Measurements from ENCODE around the gene PPM1E. TPM values are rescaled to one million over a fixed set of nuclear protein-coding genes. Genes with fewer than 3 reads are reported as not detected.
A peak's percentile ranks its signal among the peaks of the same experiment; 100 is the strongest.

PPM1E gene
- total RNA-seq, result 0.26 and 0.38 TPM in 2 replicates

DNA sequence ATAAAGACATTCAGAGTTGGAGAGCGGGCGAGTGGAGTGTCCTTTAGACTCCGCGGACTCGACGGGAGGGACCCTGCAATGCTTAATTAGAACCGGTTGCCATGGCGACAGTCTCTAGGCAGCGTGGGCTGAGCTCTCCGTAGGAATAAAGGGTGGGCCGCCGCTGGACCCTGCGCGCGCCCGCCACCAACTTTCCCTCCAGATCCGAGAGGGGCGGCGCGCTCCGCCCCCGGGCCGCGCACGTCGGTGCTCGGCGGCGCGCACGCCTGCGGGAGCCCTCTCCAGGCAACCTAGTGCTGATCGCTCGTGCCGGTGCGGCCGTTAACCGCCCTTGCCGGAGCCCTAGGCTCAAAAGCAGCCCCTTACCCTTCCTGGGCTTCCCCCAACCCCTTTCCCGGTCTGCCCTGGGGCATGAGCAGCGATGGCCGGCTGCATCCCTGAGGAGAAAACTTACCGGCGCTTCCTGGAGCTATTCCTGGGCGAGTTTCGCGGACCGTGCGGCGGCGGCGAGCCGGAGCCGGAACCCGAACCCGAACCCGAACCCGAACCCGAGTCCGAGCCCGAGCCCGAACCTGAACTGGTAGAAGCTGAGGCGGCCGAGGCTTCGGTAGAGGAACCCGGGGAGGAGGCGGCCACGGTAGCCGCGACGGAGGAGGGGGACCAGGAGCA is at the start of gene PPM1E:
PPM1E (plus strand) TSS at position 278 of the 669 bp plus-strand sequence.
- FAIRE-seq, result no peak
- Histone ChIP-seq H3K4me3 (ENCODE audit: low read depth, low read length) (peak within 1 kb of the TSS; percentile 51), H3K27me3 (ENCODE audit: control insufficient read depth, insufficient read depth, low read length) (peaks cover 11% of the 10 kb centered on the region), H3K36me3 (ENCODE audit: control insufficient read depth, insufficient read depth, low read length) (no peaks in the 10 kb centered on the region)
- no peak for DNase-seq (ENCODE audit: low read depth)
- TF ChIP-seq, protein P1, sequence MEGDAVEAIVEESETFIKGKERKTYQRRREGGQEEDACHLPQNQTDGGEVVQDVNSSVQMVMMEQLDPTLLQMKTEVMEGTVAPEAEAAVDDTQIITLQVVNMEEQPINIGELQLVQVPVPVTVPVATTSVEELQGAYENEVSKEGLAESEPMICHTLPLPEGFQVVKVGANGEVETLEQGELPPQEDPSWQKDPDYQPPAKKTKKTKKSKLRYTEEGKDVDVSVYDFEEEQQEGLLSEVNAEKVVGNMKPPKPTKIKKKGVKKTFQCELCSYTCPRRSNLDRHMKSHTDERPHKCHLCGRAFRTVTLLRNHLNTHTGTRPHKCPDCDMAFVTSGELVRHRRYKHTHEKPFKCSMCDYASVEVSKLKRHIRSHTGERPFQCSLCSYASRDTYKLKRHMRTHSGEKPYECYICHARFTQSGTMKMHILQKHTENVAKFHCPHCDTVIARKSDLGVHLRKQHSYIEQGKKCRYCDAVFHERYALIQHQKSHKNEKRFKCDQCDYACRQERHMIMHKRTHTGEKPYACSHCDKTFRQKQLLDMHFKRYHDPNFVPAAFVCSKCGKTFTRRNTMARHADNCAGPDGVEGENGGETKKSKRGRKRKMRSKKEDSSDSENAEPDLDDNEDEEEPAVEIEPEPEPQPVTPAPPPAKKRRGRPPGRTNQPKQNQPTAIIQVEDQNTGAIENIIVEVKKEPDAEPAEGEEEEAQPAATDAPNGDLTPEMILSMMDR (IDR thresholded peaks at IDR 0.05; ENCODE audit: insufficient read depth, low read length, severe bottlenecking), result no peak

DNA sequence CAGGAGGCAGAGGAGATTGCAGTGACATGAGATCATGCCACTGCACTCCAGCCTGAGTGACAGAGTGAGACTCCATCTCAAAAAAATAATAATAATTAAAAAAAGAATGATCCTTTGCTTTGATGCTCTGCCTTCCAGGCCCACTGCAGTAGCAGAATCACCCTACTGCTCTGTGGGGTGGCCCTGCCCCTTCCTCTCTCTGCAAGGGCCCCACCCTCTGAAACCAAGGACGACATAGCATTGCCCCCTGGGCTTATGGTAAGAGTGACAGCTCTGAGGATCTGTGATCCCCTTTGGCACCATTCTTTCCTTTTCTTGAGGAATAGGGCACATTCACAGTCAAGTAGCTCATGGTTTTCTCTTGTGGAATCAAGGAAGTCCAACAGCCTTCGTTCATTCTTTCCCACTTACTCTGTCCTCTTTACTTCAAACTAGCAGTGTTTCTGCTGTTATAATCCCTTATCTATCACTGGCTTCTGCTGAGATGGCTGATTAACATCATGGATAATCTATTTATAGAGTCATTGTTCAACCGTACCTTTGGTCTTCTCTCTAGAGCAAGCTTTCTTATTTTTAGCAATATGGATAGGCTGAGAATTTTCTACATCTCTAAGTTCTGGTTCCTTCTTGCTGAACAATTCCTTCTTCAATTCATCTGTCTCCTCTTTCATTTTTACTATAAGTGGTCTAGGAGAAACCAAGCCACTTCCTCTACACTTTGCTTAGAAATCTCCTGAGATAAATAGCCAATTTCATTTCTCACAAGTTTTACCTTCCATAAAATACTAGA is 49.1 kb upstream of the PPM1E start:
- Histone ChIP-seq H3K36me3 (ENCODE audit: control insufficient read depth, insufficient read depth, low read length) (peaks cover 4% of the 10 kb centered on the region), H3K4me3 (ENCODE audit: low read depth, low read length) (no peak overlapping the region), H3K27me3 (ENCODE audit: control insufficient read depth, insufficient read depth, low read length) (no peaks in the 10 kb centered on the region)
- DNase-seq (ENCODE audit: low read depth), result no peak
- no peak for FAIRE-seq
- TF ChIP-seq, protein P1 (IDR thresholded peaks at IDR 0.05; ENCODE audit: insufficient read depth, low read length, severe bottlenecking), result no peak

DNA sequence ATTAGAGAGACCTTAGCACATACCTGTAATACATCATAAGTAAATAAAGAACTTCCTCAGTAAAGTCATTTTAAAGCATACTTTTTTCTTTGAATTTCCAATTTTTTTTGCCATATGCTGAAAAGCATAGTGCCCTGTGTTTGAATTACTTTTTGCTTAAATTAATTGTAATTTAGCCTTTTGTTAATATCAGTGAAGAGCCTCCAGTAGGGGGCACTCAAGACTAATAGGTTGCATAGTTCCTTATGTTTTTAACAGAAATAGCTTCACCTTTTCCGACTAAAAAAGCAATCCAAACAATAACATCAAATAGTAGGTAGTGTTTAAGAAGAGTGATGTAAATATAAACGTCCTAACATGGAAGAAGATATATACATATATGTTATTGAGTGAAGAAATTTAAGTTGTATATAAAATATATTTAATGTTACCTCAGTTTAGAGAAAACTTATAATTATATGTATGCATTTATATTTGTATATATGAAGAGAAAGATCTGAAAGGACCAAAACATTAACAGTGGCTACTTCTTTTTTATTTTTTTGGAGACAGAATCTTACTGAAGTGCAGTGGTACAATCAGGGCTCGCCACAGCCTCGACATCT is 44.6 kb upstream of the PPM1E start:
- FAIRE-seq, result no peak
- TF ChIP-seq, protein P1 (IDR thresholded peaks at IDR 0.05; ENCODE audit: insufficient read depth, low read length, severe bottlenecking), result peak; percentile 44
- H3K27me3 ChIP-seq (ENCODE audit: control insufficient read depth, insufficient read depth, low read length), result no peaks in the 10 kb centered on the region
- H3K4me3 ChIP-seq (ENCODE audit: low read depth, low read length), result no peak overlapping the region
- DNase-seq (ENCODE audit: low read depth), result peak; percentile 47
- H3K36me3 ChIP-seq (ENCODE audit: control insufficient read depth, insufficient read depth, low read length), result peaks cover 4% of the 10 kb centered on the region

DNA sequence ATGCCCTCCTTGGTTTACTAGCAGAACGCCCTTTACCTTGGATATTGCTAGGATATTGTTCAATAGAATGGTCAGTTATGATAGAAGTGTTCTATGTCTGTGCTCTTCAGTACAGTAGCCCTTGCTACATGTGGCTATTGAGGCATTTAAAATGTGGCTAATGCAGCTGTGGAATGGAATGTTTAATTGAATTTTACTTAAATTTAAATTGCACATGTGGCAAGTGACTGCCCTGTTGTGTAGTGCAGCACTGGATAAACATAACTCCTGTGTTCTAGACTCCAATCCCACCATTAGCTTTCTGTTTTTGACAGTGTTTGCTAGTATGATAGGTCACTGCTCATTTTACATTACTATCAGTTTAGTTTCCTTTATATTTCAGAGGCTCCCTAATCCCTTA is 33.4 kb upstream of the PPM1E start:
- no peaks in the 10 kb centered on the region for H3K36me3 ChIP-seq (ENCODE audit: control insufficient read depth, insufficient read depth, low read length)
- no peak for DNase-seq (ENCODE audit: low read depth)
- TF ChIP-seq, protein P1 (IDR thresholded peaks at IDR 0.05; ENCODE audit: insufficient read depth, low read length, severe bottlenecking), result no peak
- no peak overlapping the region for H3K4me3 ChIP-seq (ENCODE audit: low read depth, low read length)
- H3K27me3 ChIP-seq (ENCODE audit: control insufficient read depth, insufficient read depth, low read length), result no peaks in the 10 kb centered on the region
- no peak for FAIRE-seq

DNA sequence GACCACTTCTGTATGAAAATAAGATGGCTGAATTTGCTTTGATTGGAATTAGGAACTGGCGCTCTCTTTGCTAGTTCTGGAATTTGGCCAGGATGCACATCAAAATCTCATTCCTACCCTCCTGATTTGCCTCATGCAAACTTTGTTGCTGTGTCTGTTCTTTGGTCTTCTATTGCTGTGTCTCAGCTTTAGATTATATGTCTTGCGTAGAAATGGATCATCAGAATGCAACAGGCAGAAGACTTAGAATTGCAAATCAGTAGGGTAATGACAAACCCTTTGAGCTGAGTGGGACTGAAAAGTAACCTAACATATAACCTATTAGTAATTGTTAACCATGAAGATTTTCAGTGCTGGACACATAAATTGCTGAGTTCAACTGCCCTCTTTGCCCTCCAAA is 33.0 kb upstream of the PPM1E start:
- FAIRE-seq, result no peak
- TF ChIP-seq, protein P1 (IDR thresholded peaks at IDR 0.05; ENCODE audit: insufficient read depth, low read length, severe bottlenecking), result no peak
- Histone ChIP-seq H3K4me3 (ENCODE audit: low read depth, low read length) (no peak overlapping the region), H3K27me3 (ENCODE audit: control insufficient read depth, insufficient read depth, low read length) (no peaks in the 10 kb centered on the region), H3K36me3 (ENCODE audit: control insufficient read depth, insufficient read depth, low read length) (no peaks in the 10 kb centered on the region)
- no peak for DNase-seq (ENCODE audit: low read depth)

Data from bronchial epithelial cell (primary cell).